T-helper 22 cell (primary cell): ENCODE results near the gene MANBA.

ENCODE experiments used
- DNase-seq: peaks from one replicate; pipeline ENCODE4 v3.0.0-alpha.2; 2020; ENCODE audit warnings: low read depth

Gene MANBA

GRCh38 chr4:102592256-102592655, 168.5 kb downstream of the MANBA start:
- no peak for DNase-seq

GRCh38 chr4:102589743-102590142, 171.0 kb downstream of the MANBA start:
- no peak for DNase-seq

GRCh38 chr4:102586644-102587021, 174.1 kb downstream of the MANBA start:
- no peak for DNase-seq

GRCh38 chr4:102586002-102586643, 174.6 kb downstream of the MANBA start:
- no peak for DNase-seq

GRCh38 chr4:102585329-102585728, 175.4 kb downstream of the MANBA start:
- DNase-seq = no peak

GRCh38 chr4:102584091-102584490, 176.7 kb downstream of the MANBA start:
- DNase-seq = no peak
